AG08396 (cell line): Measurements from ENCODE around the gene MEMO1.

ENCODE experiments used
- DNase-seq: peaks from one replicate; pipeline ENCODE4 v3.0.0; 2012; ENCODE audit warnings: low spot score, mixed read lengths

The MEMO1 gene

GRCh38 chr2:31823558-31823957, 187.2 kb downstream of the MEMO1 start:
- DNase-seq: no peak

- DNase-seq: no peak
Measured at GRCh38 chr2:31822587-31822986, 188.2 kb downstream of the MEMO1 start.
